H9 (cell line): ENCODE results near the gene NKIRAS1. TPM values are rescaled to one million over a fixed set of nuclear protein-coding genes. Genes with fewer than 3 reads are reported as not detected.
A peak's percentile ranks its signal among the peaks of the same experiment; 100 is the strongest.

Experiments
- DNase-seq: peaks from one replicate; pipeline ENCODE4 v3.0.0-alpha.2; 2017
- H2AFZ ChIP-seq: one replicate; pipeline ENCODE4 v1.6.1; 2013; ENCODE audit warnings: mild to moderate bottlenecking, low read length, control low read depth, moderate library complexity
- H2AK5ac ChIP-seq: 2 replicates; pipeline ENCODE4 v1.6.1; 2013; ENCODE audit warnings: low read length, control low read depth, mixed read lengths; ENCODE audit not compliant: insufficient read length
- H2BK120ac ChIP-seq: one replicate; pipeline ENCODE4 v1.6.1; 2013; ENCODE audit warnings: low read depth, mild to moderate bottlenecking, low read length, control low read depth, inconsistent platforms; ENCODE audit not compliant: poor library complexity, severe bottlenecking
- H2BK12ac ChIP-seq: 2 replicates; pipeline ENCODE4 v1.6.1; 2013; ENCODE audit warnings: low read length, control low read depth, mixed read lengths, low read depth; ENCODE audit not compliant: insufficient read length
- H2BK15ac ChIP-seq: 2 replicates; pipeline ENCODE4 v1.6.1; 2013; ENCODE audit warnings: low read depth, low read length, control low read depth
- H2BK20ac ChIP-seq: one replicate; pipeline ENCODE4 v1.6.1; 2013; ENCODE audit warnings: low read depth, mild to moderate bottlenecking, low read length, control low read depth, inconsistent platforms; ENCODE audit not compliant: poor library complexity, severe bottlenecking
- H2BK5ac ChIP-seq: 2 replicates; pipeline ENCODE4 v1.6.1; 2013; ENCODE audit warnings: low read length, control low read depth, mixed read lengths; ENCODE audit not compliant: insufficient read length
- H3K14ac ChIP-seq: 2 replicates; pipeline ENCODE4 v1.6.1; 2013; ENCODE audit warnings: low read length, control low read depth; ENCODE audit not compliant: insufficient read depth
- H3K18ac ChIP-seq: 2 replicates; pipeline ENCODE4 v1.6.1; 2013; ENCODE audit warnings: low read depth, mild to moderate bottlenecking, mixed read lengths, low read length, control low read depth; ENCODE audit not compliant: insufficient read length
- H3K23ac ChIP-seq: 2 replicates; pipeline ENCODE4 v1.6.1; 2013; ENCODE audit warnings: low read length, control low read depth, mixed read lengths, low read depth; ENCODE audit not compliant: insufficient read length
- H3K23me2 ChIP-seq: 2 replicates; pipeline ENCODE4 v1.6.1; 2013; ENCODE audit warnings: low read depth, mild to moderate bottlenecking, mixed read lengths, low read length, control low read depth; ENCODE audit not compliant: insufficient read length, poor library complexity, severe bottlenecking
- H3K27ac ChIP-seq: 2 replicates; pipeline ENCODE4 v1.5.1; 2013; ENCODE audit warnings: low read length, control low read depth, mixed read lengths, low read depth; ENCODE audit not compliant: insufficient read length
- H3K27me3 ChIP-seq: 2 replicates; pipeline ENCODE4 v1.6.1; 2013; ENCODE audit warnings: low read length, control low read depth, inconsistent platforms; ENCODE audit not compliant: insufficient read depth
- H3K4ac ChIP-seq: 2 replicates; pipeline ENCODE4 v1.6.1; 2013; ENCODE audit warnings: low read depth, mild to moderate bottlenecking, control low read depth, inconsistent platforms, low read length, moderate library complexity
- H3K4me1 ChIP-seq: 2 replicates; pipeline ENCODE4 v1.6.1; 2013; ENCODE audit warnings: low read length, control low read depth, inconsistent platforms; ENCODE audit not compliant: insufficient read depth
- H3K4me2 ChIP-seq: 2 replicates; pipeline ENCODE4 v1.6.1; 2013; ENCODE audit warnings: low read length, control low read depth, mixed read lengths; ENCODE audit not compliant: insufficient read length, insufficient read depth
- H3K56ac ChIP-seq: 2 replicates; pipeline ENCODE4 v1.6.1; 2013; ENCODE audit warnings: low read depth, mild to moderate bottlenecking, mixed read lengths, low read length, control low read depth; ENCODE audit not compliant: insufficient read length
- H3K79me1 ChIP-seq: 2 replicates; pipeline ENCODE4 v1.6.1; 2013; ENCODE audit warnings: low read depth, mild to moderate bottlenecking, moderate library complexity, low read length, control low read depth, inconsistent platforms; ENCODE audit not compliant: insufficient read depth, poor library complexity, severe bottlenecking
- H3K79me2 ChIP-seq: 2 replicates; pipeline ENCODE4 v1.6.1; 2013; ENCODE audit warnings: low read length, control low read depth, inconsistent platforms; ENCODE audit not compliant: insufficient read depth
- H3K9ac ChIP-seq: 2 replicates; pipeline ENCODE4 v1.6.1; 2013; ENCODE audit warnings: low read length, control low read depth, mixed read lengths; ENCODE audit not compliant: insufficient read length; ENCODE audit errors: extremely low read depth
- H3K9me3 ChIP-seq: one replicate; pipeline ENCODE4 v1.6.1; 2013; ENCODE audit warnings: low read depth, low read length, inconsistent platforms; ENCODE audit not compliant: control insufficient read depth
- H3T11ph ChIP-seq: one replicate; pipeline ENCODE4 v1.6.1; 2013; ENCODE audit warnings: mild to moderate bottlenecking, low read length, control low read depth, inconsistent platforms
- H4K20me1 ChIP-seq: one replicate; pipeline ENCODE4 v1.6.1; 2013; ENCODE audit not compliant: control insufficient read depth, insufficient read length, insufficient read depth
- H4K5ac ChIP-seq: 2 replicates; pipeline ENCODE4 v1.6.1; 2013; ENCODE audit warnings: low read depth, mild to moderate bottlenecking, mixed read lengths, low read length, control low read depth; ENCODE audit not compliant: insufficient read length
- H4K8ac ChIP-seq: replicated peaks from 2 replicates; pipeline ENCODE4 v1.6.1; 2013; ENCODE audit warnings: low read length, control low read depth, mixed read lengths, low read depth; ENCODE audit not compliant: insufficient read length
- H4K91ac ChIP-seq: 2 replicates; pipeline ENCODE4 v1.6.1; 2013; ENCODE audit warnings: low read depth, mild to moderate bottlenecking, moderate library complexity, mixed read lengths, low read length, control low read depth; ENCODE audit not compliant: insufficient read length
- H3K27ac Mint-ChIP-seq, 3 experiments: 2 replicates in 2 of 3; 3 replicates in 1 of 3; pipeline ENCODE4 v1.8.0; 2020 to 2021; ENCODE audit warnings: mixed read lengths in 3 of 3, mild to moderate bottlenecking in 1 of 3, moderate library complexity in 1 of 3
- H3K27me3 Mint-ChIP-seq: 2 replicates; pipeline ENCODE4 v1.8.0; 2021; ENCODE audit warnings: low read depth, mild to moderate bottlenecking, moderate library complexity, mixed read lengths
- H3K36me3 Mint-ChIP-seq, 3 experiments: 2 replicates in 2 of 3; 3 replicates in 1 of 3; pipeline ENCODE4 v1.8.0; 2020 to 2021; ENCODE audit warnings: low read depth in 3 of 3, mixed read lengths in 3 of 3; ENCODE audit not compliant: insufficient read depth in 1 of 3
- H3K4me1 Mint-ChIP-seq, 2 experiments: 2 replicates each; pipeline ENCODE4 v1.8.0; 2020; ENCODE audit warnings: mixed read lengths in 2 of 2
- H3K4me3 Mint-ChIP-seq, 2 experiments: 2 replicates in 1 of 2; 3 replicates in 1 of 2; pipeline ENCODE4 v1.8.0; 2020 to 2021; ENCODE audit warnings: mild to moderate bottlenecking in 2 of 2, mixed read lengths in 2 of 2, moderate library complexity in 1 of 2
- H3K9me3 Mint-ChIP-seq, 2 experiments: 2 replicates in 1 of 2; 3 replicates in 1 of 2; pipeline ENCODE4 v1.8.0; 2020; ENCODE audit warnings: mild to moderate bottlenecking in 2 of 2, mixed read lengths in 2 of 2, moderate library complexity in 1 of 2
- CTCF ChIP-seq: fragments of 200-600 bp; sonication (generic); conservative IDR thresholded peaks from 3 replicates; pipeline ENCODE4 v1.8.0; 2021; ENCODE audit warnings: antibody characterized with exemption, mild to moderate bottlenecking
- WGBS: extraction: QIAGEN DNeasy Blood & Tissue Kit; methylation state at CpG from one replicate; pipeline ENCODE4 v1.1.7; 2013; ENCODE audit warnings: missing lambda C conversion rate, low lambda C conversion rate, mixed read lengths; ENCODE audit not compliant: insufficient read length; ENCODE audit errors: extremely low coverage; 5-methylcytosine and 5-hydroxymethylcytosine counted together
- total RNA-seq: library from RNA; stranded (reverse); gene quantifications from 2 replicates; pipeline ENCODE4 v1.2.1, GENCODE V29; 2021

The NKIRAS1 gene
- total RNA-seq, 1 experiment from 2014 or later = 6.1 TPM

GRCh38 chr3:23944861-23945662, 28.3 kb upstream of the NKIRAS1 start, which contains the start of gene NR1D2:
NR1D2 (plus strand) TSS chr3:23945286; CDS start chr3:23945579, 293 bp downstream.
- H4K8ac ChIP-seq = no peak within 1 kb of the TSS
- H3K27ac Mint-ChIP-seq = peak within 1 kb of the TSS; percentile 89 to 100 (median 99)
- peak within 1 kb of the TSS; percentile 68 for H2BK5ac ChIP-seq
- H4K20me1 ChIP-seq = no peaks in the 10 kb centered on the region
- H2BK120ac ChIP-seq = no peak within 1 kb of the TSS
- no peak within 1 kb of the TSS for H4K91ac ChIP-seq
- H3K79me2 ChIP-seq = peaks cover 3% of the 10 kb centered on the region; the same call in 1 of the 2 replicates
- peaks cover 10% of the 10 kb centered on the region; the same call in 1 of the 2 replicates for H3K4me1 ChIP-seq
- no peak within 1 kb of the TSS for H2AFZ ChIP-seq
- H3K56ac ChIP-seq = no peak within 1 kb of the TSS
- no peak within 1 kb of the TSS for H3K23ac ChIP-seq
- WGBS = no CpG with 5 or more reads among the region's 88 CpGs
- H2BK15ac ChIP-seq = no peak within 1 kb of the TSS
- H2AK5ac ChIP-seq = no peak within 1 kb of the TSS
- H3K27ac ChIP-seq = peak within 1 kb of the TSS; percentile 75
- no peaks in the 10 kb centered on the region for H3K27me3 ChIP-seq
- H3K27me3 Mint-ChIP-seq = peaks cover 23% of the 10 kb centered on the region
- peaks cover 3% of the 10 kb centered on the region for H3K79me1 ChIP-seq
- H2BK20ac ChIP-seq = no peak within 1 kb of the TSS
- TF ChIP-seq CTCF = no peak
- H3T11ph ChIP-seq = no peak within 1 kb of the TSS
- DNase-seq = peak; percentile 88
- peak within 1 kb of the TSS; percentile 79 to 94 for H3K4me3 Mint-ChIP-seq
- peaks cover 23 to 29% of the 10 kb centered on the region in 2 experiments for H3K4me1 Mint-ChIP-seq
- H3K36me3 Mint-ChIP-seq = peaks cover 7 to 10% (median 7%) of the 10 kb centered on the region in 3 experiments; a peak in 5 of 7 replicates
- H3K14ac ChIP-seq = peak within 1 kb of the TSS; percentile 99
- H3K9me3 ChIP-seq = no peaks in the 10 kb centered on the region
- peak within 1 kb of the TSS; percentile 98 for H3K18ac ChIP-seq
- peak within 1 kb of the TSS; percentile 100 for H3K4me2 ChIP-seq
- H2BK12ac ChIP-seq = peak within 1 kb of the TSS; percentile 83
- H3K23me2 ChIP-seq = peaks cover 11% of the 10 kb centered on the region
- peak within 1 kb of the TSS; percentile 81 for H3K9ac ChIP-seq
- no peak within 1 kb of the TSS for H3K4ac ChIP-seq
- no peak within 1 kb of the TSS for H4K5ac ChIP-seq
- H3K9me3 Mint-ChIP-seq = peaks cover 0 to 2% of the 10 kb centered on the region in 2 experiments; a peak in 1 of 5 replicates
